ENCODE measurements around the gene PDK1. TPM values are rescaled to one million over a fixed set of nuclear protein-coding genes. Genes with fewer than 3 reads are reported as not detected.

PDK1 gene
- total and polyA plus RNA-seq, 10 donors, result 4.4 to 61.7 (median 27.0) TPM

GRCh38 chr2:172574965-172575364, 19.1 kb downstream of the PDK1 start:
- DNase-seq, result no peak
- no peaks in the 10 kb centered on the region for H3K27me3 ChIP-seq (replicated peaks in 1 of 7)
- intact Hi-C loops (cut with DNase I; ENCODE audit: low total_unique reads), result no loop called here

GRCh38 chr2:172578054-172578453, 22.2 kb downstream of the PDK1 start:
- peaks cover 10 to 97% (median 60%) of the 10 kb centered on the region in 6 donors for H3K36me3 ChIP-seq
- no peak overlapping the region for H3K4me3 ChIP-seq
- intact Hi-C loops (cut with DNase I; ENCODE audit: low total_unique reads), result no loop called here
- no peak overlapping the region for H3K27ac ChIP-seq
- peaks cover 21 to 62% (median 58%) of the 10 kb centered on the region in 8 donors for H3K9me3 ChIP-seq
- H3K27me3 ChIP-seq (replicated peaks in 1 of 7), result no peaks in the 10 kb centered on the region
- DNase-seq, result no peak
- H3K4me1 ChIP-seq, result peaks cover 0 to 10% (median 0%) of the 10 kb centered on the region in 6 donors
- TF ChIP-seq POLR2A (IDR thresholded peaks at IDR 0.05) (no peak), POLR2AphosphoS5 (IDR thresholded peaks at IDR 0.05) (no peak)
- TF ChIP-seq, protein P1, sequence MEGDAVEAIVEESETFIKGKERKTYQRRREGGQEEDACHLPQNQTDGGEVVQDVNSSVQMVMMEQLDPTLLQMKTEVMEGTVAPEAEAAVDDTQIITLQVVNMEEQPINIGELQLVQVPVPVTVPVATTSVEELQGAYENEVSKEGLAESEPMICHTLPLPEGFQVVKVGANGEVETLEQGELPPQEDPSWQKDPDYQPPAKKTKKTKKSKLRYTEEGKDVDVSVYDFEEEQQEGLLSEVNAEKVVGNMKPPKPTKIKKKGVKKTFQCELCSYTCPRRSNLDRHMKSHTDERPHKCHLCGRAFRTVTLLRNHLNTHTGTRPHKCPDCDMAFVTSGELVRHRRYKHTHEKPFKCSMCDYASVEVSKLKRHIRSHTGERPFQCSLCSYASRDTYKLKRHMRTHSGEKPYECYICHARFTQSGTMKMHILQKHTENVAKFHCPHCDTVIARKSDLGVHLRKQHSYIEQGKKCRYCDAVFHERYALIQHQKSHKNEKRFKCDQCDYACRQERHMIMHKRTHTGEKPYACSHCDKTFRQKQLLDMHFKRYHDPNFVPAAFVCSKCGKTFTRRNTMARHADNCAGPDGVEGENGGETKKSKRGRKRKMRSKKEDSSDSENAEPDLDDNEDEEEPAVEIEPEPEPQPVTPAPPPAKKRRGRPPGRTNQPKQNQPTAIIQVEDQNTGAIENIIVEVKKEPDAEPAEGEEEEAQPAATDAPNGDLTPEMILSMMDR (IDR thresholded peaks at IDR 0.05 in 8 of 11, conservative IDR thresholded peaks at IDR 0.05 in 3 of 11), result no peak
- WGBS, 5 donors, result 91 to 99% (median 95%) methylated on average over 1 of the region's 1 CpG

More at GRCh38 chr2:172574965-172575364, 19.1 kb downstream of the PDK1 start:
- TF ChIP-seq, protein P1 (IDR thresholded peaks at IDR 0.05 in 8 of 11, conservative IDR thresholded peaks at IDR 0.05 in 3 of 11), result no peak
- TF ChIP-seq POLR2A (IDR thresholded peaks at IDR 0.05), result no peak
- TF ChIP-seq POLR2AphosphoS5 (IDR thresholded peaks at IDR 0.05), result no peak
- Histone ChIP-seq H3K9me3 (peaks cover 21 to 62% (median 58%) of the 10 kb centered on the region in 8 donors), H3K4me1 (no peaks in the 10 kb centered on the region), H3K27ac (no peak overlapping the region), H3K4me3 (no peak overlapping the region), H3K36me3 (peaks cover 10 to 97% (median 74%) of the 10 kb centered on the region in 6 donors)
- WGBS, 5 donors, result 90 to 98% (median 93%) methylated on average over 1 of the region's 1 CpG

GRCh38 chr2:172578860-172579512, 23.1 kb downstream of the PDK1 start:
- 92 to 99% (median 96%) methylated on average over 2 of the region's 2 CpGs for WGBS, 5 donors
- Histone ChIP-seq H3K36me3 (peaks cover 9 to 97% (median 55%) of the 10 kb centered on the region in 6 donors), H3K4me1 (peaks cover 0 to 11% (median 0%) of the 10 kb centered on the region in 6 donors), H3K9me3 (peaks cover 21 to 58% (median 53%) of the 10 kb centered on the region in 8 donors), H3K27ac (no peak overlapping the region), H3K4me3 (no peak overlapping the region), H3K27me3 (replicated peaks in 1 of 7) (no peaks in the 10 kb centered on the region)
- intact Hi-C loops (cut with DNase I; ENCODE audit: low total_unique reads), result no loop called here
- no peak for DNase-seq
- no peak for TF ChIP-seq POLR2A (IDR thresholded peaks at IDR 0.05)
- TF ChIP-seq POLR2AphosphoS5 (IDR thresholded peaks at IDR 0.05), result no peak
- TF ChIP-seq, protein P1 (IDR thresholded peaks at IDR 0.05 in 8 of 11, conservative IDR thresholded peaks at IDR 0.05 in 3 of 11), result no peak

GRCh38 chr2:172580544-172580943, 24.7 kb downstream of the PDK1 start:
- Histone ChIP-seq H3K4me1 (peaks cover 0 to 11% (median 0%) of the 10 kb centered on the region in 6 donors), H3K36me3 (peaks cover 5 to 97% (median 46%) of the 10 kb centered on the region in 6 donors), H3K9me3 (peaks cover 9 to 42% (median 38%) of the 10 kb centered on the region in 8 donors), H3K4me3 (no peak overlapping the region), H3K27ac (no peak overlapping the region), H3K27me3 (replicated peaks in 1 of 7) (no peaks in the 10 kb centered on the region)
- DNase-seq, result no peak
- intact Hi-C loops (cut with DNase I; ENCODE audit: low total_unique reads), result no loop called here
- TF ChIP-seq, protein P1 (IDR thresholded peaks at IDR 0.05 in 8 of 11, conservative IDR thresholded peaks at IDR 0.05 in 3 of 11), result no peak
- TF ChIP-seq POLR2A (IDR thresholded peaks at IDR 0.05) (no peak), POLR2AphosphoS5 (IDR thresholded peaks at IDR 0.05) (no peak)

All from spleen (tissue), 11 donors.